CD4-positive, alpha-beta T cell treated with Interleukin-2 at 100 ng/mL for 4 hours (primary cell): ENCODE measurements around the gene RIC3.

Experiments
- DNase-seq: peaks from one replicate; pipeline ENCODE4 v3.0.0-alpha.2; 2020; ENCODE audit warnings: low spot score

Gene RIC3

GRCh38 chr11:8168485-8169257 lies at the start of gene RIC3:
TSS of gene RIC3 (minus strand) at chr11:8169025. CDS start at chr11:8168989, 36 bp downstream.
- peak; percentile 40 for DNase-seq

- DNase-seq: no peak
These were observed 49.6 kb upstream of the RIC3 start for GRCh38 chr11:8218409-8218808.

GRCh38 chr11:8217926-8218325 lies 49.1 kb upstream of the RIC3 start:
- DNase-seq: no peak

- no peak for DNase-seq
These were observed 48.3 kb upstream of the RIC3 start for GRCh38 chr11:8217136-8217535.

- no peak for DNase-seq
These were observed 44.6 kb upstream of the RIC3 start for GRCh38 chr11:8213376-8213775.

- no peak for DNase-seq
These were observed 40.5 kb upstream of the RIC3 start for GRCh38 chr11:8209208-8209807.

GRCh38 chr11:8207080-8208000 lies 38.5 kb upstream of the RIC3 start:
- no peak for DNase-seq

GRCh38 chr11:8206251-8207079 lies 37.6 kb upstream of the RIC3 start:
- no peak for DNase-seq

GRCh38 chr11:8205566-8205965 lies 36.7 kb upstream of the RIC3 start:
- no peak for DNase-seq

- DNase-seq: no peak
These were observed 35.8 kb upstream of the RIC3 start for GRCh38 chr11:8204596-8204995.

GRCh38 chr11:8204025-8204424 lies 35.2 kb upstream of the RIC3 start:
- DNase-seq: no peak

GRCh38 chr11:8203414-8203715 lies 34.5 kb upstream of the RIC3 start:
- DNase-seq: no peak

- DNase-seq: no peak
These were observed 33.9 kb upstream of the RIC3 start for GRCh38 chr11:8202516-8203413.

GRCh38 chr11:8201644-8202365 lies 33.0 kb upstream of the RIC3 start:
- no peak for DNase-seq

GRCh38 chr11:8199676-8200075 lies 30.9 kb upstream of the RIC3 start:
- no peak for DNase-seq

GRCh38 chr11:8196749-8197148 lies 27.9 kb upstream of the RIC3 start:
- no peak for DNase-seq

GRCh38 chr11:8194956-8195355 lies 26.1 kb upstream of the RIC3 start:
- no peak for DNase-seq

GRCh38 chr11:8192896-8193209 lies 24.0 kb upstream of the RIC3 start:
- DNase-seq: no peak

GRCh38 chr11:8192016-8192895 lies 23.4 kb upstream of the RIC3 start:
- DNase-seq: peak; percentile 37
